Measurements from ENCODE around the gene CHD6.

GRCh38 chr20:41573955-41574354 is 44.2 kb downstream of the CHD6 start:
- no peak for TF ChIP-seq CTCF (IDR thresholded peaks at IDR 0.05)
- TF ChIP-seq POLR2A (IDR thresholded peaks at IDR 0.05) = no peak

All from heart left ventricle (tissue), 13 donors.